ENCODE measurements around the gene VPS26B. TPM values are rescaled to one million over a fixed set of nuclear protein-coding genes. Genes with fewer than 3 reads are reported as not detected.
A peak's percentile ranks its signal among the peaks of the same experiment; 100 is the strongest.
"Not testable (repeated sequence)": the region's sequence is repeated elsewhere in the genome, so short reads cannot be mapped to it uniquely, and the experiment has no call there.

VPS26B gene
- total RNA-seq, 1 experiment from 2014 or later, result 28.6 TPM

DNA sequence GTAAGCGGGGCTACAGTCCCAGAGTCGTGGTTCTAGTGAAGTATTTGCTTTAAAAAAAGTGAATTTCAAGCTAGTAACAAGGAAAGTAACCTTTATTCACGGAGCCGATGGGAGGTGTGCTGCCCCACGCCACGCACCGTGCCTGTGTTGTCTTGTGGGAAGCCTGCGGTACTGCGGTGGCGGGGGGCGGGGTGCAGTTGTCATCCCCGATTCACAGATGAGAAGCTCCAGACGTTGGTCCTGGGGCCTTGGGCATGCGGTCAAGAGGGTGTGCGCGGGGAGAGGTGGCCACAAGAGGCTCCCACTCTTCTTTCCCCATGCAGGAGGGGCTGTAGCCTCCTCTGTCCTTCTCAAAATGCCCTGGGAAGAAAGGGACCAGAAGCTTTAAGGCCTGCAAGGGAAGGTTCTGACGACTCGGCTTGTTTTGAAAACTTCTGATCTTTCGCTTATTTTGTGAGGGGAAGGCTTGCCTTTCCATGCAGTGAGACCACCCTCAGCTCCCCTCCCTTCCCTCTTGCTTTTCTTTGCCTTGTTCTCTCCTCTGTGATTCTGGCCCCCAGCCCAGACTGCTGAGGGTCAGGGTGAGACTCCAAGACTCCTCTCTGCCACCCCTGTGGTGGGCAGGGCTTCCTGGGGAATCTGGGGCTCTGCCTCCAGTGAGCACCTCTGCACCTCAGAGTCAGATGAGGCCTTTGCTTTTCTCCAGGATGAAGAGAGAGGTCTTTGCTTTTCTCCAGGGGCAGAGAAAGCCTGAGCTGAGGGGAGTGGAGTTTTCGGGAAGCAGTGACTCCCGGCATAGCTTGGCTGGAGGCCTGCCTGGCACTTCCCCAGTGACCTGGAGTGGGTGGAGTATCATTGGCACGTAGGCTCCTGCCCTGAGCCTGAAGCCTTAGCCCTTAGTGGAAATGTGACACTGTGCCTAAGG lies 57.9 kb downstream of the VPS26B start:
- no peaks in the 10 kb centered on the region for H3K9me2 ChIP-seq (ENCODE audit: insufficient read depth)
- no peak overlapping the region for H2AFZ ChIP-seq
- intact Hi-C loops (cut with micrococcal nuclease; ENCODE audit: unreplicated experiment), result no loop called here
- POLR2A ChIA-PET (ENCODE audit: unreplicated experiment), result no interaction called here
- no peaks in the 10 kb centered on the region for H3K4me1 ChIP-seq (replicated peaks; ENCODE audit: insufficient read depth)
- no peak overlapping the region for H3K4me3 ChIP-seq
- H3F3A ChIP-seq (ENCODE audit: insufficient read depth, low read depth), result peaks cover 4% of the 10 kb centered on the region; the same call in 1 of the 2 replicates
- H3K79me2 ChIP-seq (ENCODE audit: low read depth), result no peaks in the 10 kb centered on the region
- no peak overlapping the region for H3K27ac ChIP-seq
- H3K9me3 ChIP-seq (ENCODE audit: insufficient read depth, low read depth), result no peaks in the 10 kb centered on the region
- H3K4me2 ChIP-seq, result no peak overlapping the region
- DNase-seq, result peak in 1 of 2 experiments; percentile 14
- BruUV-seq (replicated peaks), result no TSS peak
- no peaks in the 10 kb centered on the region for H4K20me1 ChIP-seq (ENCODE audit: insufficient read depth)
- peaks cover 5% of the 10 kb centered on the region; the same call in 1 of the 2 replicates for H3K27me3 ChIP-seq (ENCODE audit: insufficient read depth, low read depth)
- TF ChIP-seq EZH2 (IDR thresholded peaks at IDR 0.05; ENCODE audit: low read depth), result no peak
- TF ChIP-seq, protein P1, sequence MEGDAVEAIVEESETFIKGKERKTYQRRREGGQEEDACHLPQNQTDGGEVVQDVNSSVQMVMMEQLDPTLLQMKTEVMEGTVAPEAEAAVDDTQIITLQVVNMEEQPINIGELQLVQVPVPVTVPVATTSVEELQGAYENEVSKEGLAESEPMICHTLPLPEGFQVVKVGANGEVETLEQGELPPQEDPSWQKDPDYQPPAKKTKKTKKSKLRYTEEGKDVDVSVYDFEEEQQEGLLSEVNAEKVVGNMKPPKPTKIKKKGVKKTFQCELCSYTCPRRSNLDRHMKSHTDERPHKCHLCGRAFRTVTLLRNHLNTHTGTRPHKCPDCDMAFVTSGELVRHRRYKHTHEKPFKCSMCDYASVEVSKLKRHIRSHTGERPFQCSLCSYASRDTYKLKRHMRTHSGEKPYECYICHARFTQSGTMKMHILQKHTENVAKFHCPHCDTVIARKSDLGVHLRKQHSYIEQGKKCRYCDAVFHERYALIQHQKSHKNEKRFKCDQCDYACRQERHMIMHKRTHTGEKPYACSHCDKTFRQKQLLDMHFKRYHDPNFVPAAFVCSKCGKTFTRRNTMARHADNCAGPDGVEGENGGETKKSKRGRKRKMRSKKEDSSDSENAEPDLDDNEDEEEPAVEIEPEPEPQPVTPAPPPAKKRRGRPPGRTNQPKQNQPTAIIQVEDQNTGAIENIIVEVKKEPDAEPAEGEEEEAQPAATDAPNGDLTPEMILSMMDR (conservative IDR thresholded peaks at IDR 0.05), result no peak
- CTCF ChIA-PET, result interaction anchor here (0.7 kb wide), 1 partner anchor 21 kb away, joined by 3 read pairs; no protein-coding TSS in a partner anchor
- H3K36me3 ChIP-seq (ENCODE audit: low read depth), result no peaks in the 10 kb centered on the region

DNA sequence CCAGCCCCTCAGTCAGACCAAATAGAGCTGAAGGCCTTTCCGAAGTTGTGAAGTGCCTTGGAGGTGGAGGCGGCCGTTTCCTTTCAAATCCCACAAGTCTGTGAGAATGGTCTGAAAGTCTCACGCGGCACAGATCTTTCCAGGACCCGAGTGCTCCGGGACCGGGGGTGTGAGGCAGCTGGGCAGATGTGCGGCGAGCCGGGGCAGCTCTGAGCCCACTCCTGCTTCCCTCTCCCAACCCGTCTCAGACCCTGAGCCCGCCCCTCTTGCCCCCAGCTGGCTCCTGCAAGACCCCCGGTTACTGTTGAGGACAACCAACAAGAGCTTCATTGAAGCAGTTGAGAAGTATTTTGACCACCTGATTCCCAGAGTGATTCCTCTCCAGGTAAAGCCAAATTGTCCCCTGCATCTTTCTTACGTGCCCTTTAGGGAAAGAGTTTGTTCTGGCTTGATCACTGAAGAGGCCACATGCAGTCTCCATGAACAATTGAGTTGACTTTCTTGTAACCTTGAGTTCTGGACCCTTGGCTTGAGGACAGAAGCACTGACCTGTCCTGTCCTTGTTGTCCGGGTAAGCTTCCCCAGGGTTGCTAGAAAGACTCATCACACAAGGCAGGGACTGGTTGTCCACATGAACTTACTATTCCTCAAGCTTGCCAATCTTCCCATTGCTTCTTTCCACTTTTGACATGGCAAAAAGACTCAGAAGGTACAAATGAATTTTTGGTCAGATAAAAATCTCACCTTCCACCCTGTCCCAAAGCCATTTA lies 59.2 kb downstream of the VPS26B start:
- intact Hi-C loops (cut with micrococcal nuclease; ENCODE audit: unreplicated experiment), result no loop called here
- Histone ChIP-seq H3K4me2 (no peak overlapping the region), H3K36me3 (ENCODE audit: low read depth) (no peaks in the 10 kb centered on the region), H4K20me1 (ENCODE audit: insufficient read depth) (no peaks in the 10 kb centered on the region), H3K9me2 (ENCODE audit: insufficient read depth) (no peaks in the 10 kb centered on the region), H3K27ac (no peak overlapping the region), H3K4me1 (replicated peaks; ENCODE audit: insufficient read depth) (no peaks in the 10 kb centered on the region), H3K79me2 (ENCODE audit: low read depth) (peaks cover 6% of the 10 kb centered on the region; the same call in 1 of the 2 replicates), H3K9me3 (ENCODE audit: insufficient read depth, low read depth) (no peaks in the 10 kb centered on the region), H3K4me3 (no peak overlapping the region), H2AFZ (no peak overlapping the region), H3F3A (ENCODE audit: insufficient read depth, low read depth) (peaks cover 4% of the 10 kb centered on the region; the same call in 1 of the 2 replicates), H3K27me3 (ENCODE audit: insufficient read depth, low read depth) (peaks cover 5% of the 10 kb centered on the region; the same call in 1 of the 2 replicates)
- no peak for TF ChIP-seq EZH2 (IDR thresholded peaks at IDR 0.05; ENCODE audit: low read depth)
- TF ChIP-seq, protein P1 (conservative IDR thresholded peaks at IDR 0.05), result no peak
- no peak for DNase-seq
- ChIA-PET POLR2A (ENCODE audit: unreplicated experiment) (no interaction called here), CTCF (no interaction called here)
- BruUV-seq (replicated peaks), result no TSS peak

DNA sequence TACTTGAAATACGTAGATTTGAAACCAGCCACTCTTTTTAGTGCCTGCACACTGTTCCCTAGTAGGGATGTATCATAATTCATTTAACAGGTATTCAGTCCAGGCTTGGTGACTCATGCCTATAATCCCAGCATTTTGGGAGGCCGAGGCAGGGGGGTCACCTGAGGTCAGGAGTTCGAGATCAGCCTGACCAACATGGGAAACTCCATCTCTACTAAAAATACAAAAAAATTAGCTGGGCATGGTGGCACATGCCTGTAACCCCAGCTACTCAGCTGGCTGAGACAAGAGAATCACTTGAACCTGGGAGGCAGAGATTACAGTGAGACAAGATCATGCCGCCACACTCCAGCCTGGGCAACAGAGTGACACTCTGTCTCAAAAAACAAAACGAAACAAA lies 59.9 kb downstream of the VPS26B start:
- POLR2A ChIA-PET (ENCODE audit: unreplicated experiment); H2AFZ ChIP-seq; intact Hi-C loops (cut with micrococcal nuclease; ENCODE audit: unreplicated experiment); H3K79me2 ChIP-seq (ENCODE audit: low read depth); H3K9me2 ChIP-seq (ENCODE audit: insufficient read depth); H3K27me3 ChIP-seq (ENCODE audit: insufficient read depth, low read depth); H3K4me2 ChIP-seq; H3K4me1 ChIP-seq (replicated peaks; ENCODE audit: insufficient read depth); H3K9me3 ChIP-seq (ENCODE audit: insufficient read depth, low read depth); H3K36me3 ChIP-seq (ENCODE audit: low read depth); H3K4me3 ChIP-seq; H4K20me1 ChIP-seq (ENCODE audit: insufficient read depth); DNase-seq; BruUV-seq (replicated peaks); CTCF ChIA-PET; H3K27ac ChIP-seq; H3F3A ChIP-seq (ENCODE audit: insufficient read depth, low read depth): not testable (repeated sequence)

All from PC-9 (cell line).